ENCODE data around the gene LRTM2. TPM values are rescaled to one million over a fixed set of nuclear protein-coding genes. Genes with fewer than 3 reads are reported as not detected.

Gene LRTM2
- total RNA-seq, 1 donor from 2014 or later = not detected

DNA sequence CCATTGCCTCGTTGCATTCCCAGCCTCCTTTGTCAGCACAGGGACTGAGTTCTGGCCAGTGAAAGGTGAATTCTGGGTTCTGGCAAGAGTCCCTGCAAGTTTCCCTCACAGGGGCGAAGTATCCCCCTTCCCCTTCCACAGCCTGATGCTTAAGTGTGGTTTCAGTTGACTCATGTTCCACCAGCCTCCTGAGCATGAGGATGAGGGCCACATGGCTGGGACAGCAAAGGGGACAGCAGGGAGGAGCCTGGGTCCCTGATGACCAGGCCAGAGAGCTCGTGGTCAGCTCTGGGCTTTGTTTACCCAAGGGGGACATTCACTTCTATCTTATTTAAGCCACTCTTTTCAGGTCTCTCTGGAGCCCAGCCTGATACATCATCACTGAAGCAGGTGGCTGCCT is 61.6 kb downstream of the LRTM2 start:
- peaks cover 44% of the 10 kb centered on the region for H3K27me3 Mint-ChIP-seq (ENCODE audit: unreplicated experiment)
- TF ChIP-seq, protein P1, sequence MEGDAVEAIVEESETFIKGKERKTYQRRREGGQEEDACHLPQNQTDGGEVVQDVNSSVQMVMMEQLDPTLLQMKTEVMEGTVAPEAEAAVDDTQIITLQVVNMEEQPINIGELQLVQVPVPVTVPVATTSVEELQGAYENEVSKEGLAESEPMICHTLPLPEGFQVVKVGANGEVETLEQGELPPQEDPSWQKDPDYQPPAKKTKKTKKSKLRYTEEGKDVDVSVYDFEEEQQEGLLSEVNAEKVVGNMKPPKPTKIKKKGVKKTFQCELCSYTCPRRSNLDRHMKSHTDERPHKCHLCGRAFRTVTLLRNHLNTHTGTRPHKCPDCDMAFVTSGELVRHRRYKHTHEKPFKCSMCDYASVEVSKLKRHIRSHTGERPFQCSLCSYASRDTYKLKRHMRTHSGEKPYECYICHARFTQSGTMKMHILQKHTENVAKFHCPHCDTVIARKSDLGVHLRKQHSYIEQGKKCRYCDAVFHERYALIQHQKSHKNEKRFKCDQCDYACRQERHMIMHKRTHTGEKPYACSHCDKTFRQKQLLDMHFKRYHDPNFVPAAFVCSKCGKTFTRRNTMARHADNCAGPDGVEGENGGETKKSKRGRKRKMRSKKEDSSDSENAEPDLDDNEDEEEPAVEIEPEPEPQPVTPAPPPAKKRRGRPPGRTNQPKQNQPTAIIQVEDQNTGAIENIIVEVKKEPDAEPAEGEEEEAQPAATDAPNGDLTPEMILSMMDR (IDR thresholded peaks at IDR 0.05) = no peak
- H3K4me1 Mint-ChIP-seq (ENCODE audit: unreplicated experiment) = no peaks in the 10 kb centered on the region
- H3K4me3 Mint-ChIP-seq (ENCODE audit: unreplicated experiment) = no peak overlapping the region
- H3K36me3 Mint-ChIP-seq (ENCODE audit: unreplicated experiment) = no peaks in the 10 kb centered on the region
- no peak overlapping the region for H3K27ac Mint-ChIP-seq (ENCODE audit: unreplicated experiment)
- H3K9me3 Mint-ChIP-seq (ENCODE audit: unreplicated experiment) = no peaks in the 10 kb centered on the region
- DNase-seq (ENCODE audit: extremely low spot score, unreplicated experiment) = peak; percentile 59

DNA sequence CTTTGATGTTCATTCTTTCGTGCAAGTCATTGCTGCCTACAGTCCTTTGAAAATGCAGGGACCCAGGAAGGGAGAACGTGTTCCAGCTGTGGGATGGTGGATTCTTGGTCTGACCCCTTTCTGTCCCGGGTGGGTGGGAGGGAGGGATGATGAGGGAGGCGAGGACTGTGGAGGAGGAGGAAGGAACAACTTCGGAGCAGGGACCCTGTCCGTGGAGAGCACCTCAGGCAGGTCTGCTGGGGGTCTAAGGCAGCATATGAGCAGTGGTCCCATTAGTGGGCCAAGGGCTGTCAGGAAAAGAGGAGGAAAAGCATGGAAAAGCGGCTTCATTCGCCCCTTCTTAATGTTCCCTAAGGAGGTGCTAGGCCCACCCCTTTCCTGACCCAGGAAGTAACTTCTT is 62.0 kb downstream of the LRTM2 start:
- no peaks in the 10 kb centered on the region for H3K36me3 Mint-ChIP-seq (ENCODE audit: unreplicated experiment)
- no peaks in the 10 kb centered on the region for H3K4me1 Mint-ChIP-seq (ENCODE audit: unreplicated experiment)
- H3K27me3 Mint-ChIP-seq (ENCODE audit: unreplicated experiment) = peaks cover 43% of the 10 kb centered on the region

DNA sequence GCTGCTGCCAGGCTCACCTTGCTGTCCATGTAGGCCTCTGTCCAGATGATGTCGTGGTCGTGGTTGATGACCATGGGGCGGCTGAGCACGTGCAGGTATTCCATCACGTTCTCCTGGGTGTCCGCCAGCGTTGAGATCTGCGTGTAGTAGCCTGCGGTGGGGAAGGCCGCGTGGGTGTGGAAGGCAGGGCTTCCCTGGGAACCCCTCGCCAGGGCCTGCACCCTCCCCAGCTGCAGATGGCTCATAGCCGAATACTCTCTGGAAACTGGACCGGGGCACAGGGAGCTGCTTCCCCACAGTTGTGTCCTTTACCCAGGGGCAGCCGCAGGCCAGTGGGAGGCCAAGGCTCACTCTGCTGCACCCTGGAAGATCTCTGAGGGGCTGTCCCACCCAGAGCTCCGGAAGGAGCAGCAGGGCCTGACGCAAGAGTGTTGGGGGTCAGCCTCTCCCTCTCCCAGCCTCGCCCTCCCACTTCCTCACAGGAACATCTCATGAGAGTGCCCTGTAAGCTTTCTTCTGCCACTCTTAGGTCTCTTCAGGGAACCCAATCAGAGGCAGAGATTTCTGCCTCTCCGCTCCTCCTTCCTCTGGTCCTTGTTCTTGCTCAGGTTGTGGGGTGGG is 62.6 kb downstream of the LRTM2 start:
- Mint-ChIP-seq H3K27me3 (ENCODE audit: unreplicated experiment) (peaks cover 43% of the 10 kb centered on the region), H3K9me3 (ENCODE audit: unreplicated experiment) (no peaks in the 10 kb centered on the region), H3K4me3 (ENCODE audit: unreplicated experiment) (no peak overlapping the region), H3K27ac (ENCODE audit: unreplicated experiment) (no peak overlapping the region), H3K4me1 (ENCODE audit: unreplicated experiment) (no peaks in the 10 kb centered on the region), H3K36me3 (ENCODE audit: unreplicated experiment) (no peaks in the 10 kb centered on the region)
- TF ChIP-seq, protein P1 (IDR thresholded peaks at IDR 0.05) = no peak
- DNase-seq (ENCODE audit: extremely low spot score, unreplicated experiment) = peak; percentile 82

More for the DNA sequence above, 62.0 kb downstream of the LRTM2 start:
- Mint-ChIP-seq H3K9me3 (ENCODE audit: unreplicated experiment) (no peaks in the 10 kb centered on the region), H3K27ac (ENCODE audit: unreplicated experiment) (no peak overlapping the region), H3K4me3 (ENCODE audit: unreplicated experiment) (no peak overlapping the region)
- TF ChIP-seq, protein P1 (IDR thresholded peaks at IDR 0.05) = no peak
- peak; percentile 48 for DNase-seq (ENCODE audit: extremely low spot score, unreplicated experiment)

DNA sequence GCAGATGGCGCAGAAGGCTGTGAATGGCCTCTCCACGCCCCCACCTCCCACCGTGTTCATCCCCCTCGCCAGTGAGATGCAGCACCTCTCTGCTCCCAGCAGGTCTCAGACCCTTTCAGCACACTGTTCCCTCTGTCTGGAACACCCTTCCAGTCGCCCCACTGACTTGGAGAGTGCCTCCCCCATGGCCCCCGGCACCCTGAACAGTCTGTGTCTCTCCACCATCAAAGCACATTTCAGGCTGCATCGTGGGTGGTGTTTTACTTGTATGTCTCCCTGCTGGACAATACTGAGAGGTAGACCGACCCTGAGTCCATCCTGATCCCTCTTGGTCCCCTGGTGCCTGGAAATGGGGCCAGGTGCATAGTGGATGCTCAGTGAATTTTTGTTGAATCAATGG is 63.1 kb downstream of the LRTM2 start:
- Mint-ChIP-seq H3K27ac (ENCODE audit: unreplicated experiment) (no peak overlapping the region), H3K4me1 (ENCODE audit: unreplicated experiment) (no peaks in the 10 kb centered on the region)
- TF ChIP-seq, protein P1 (IDR thresholded peaks at IDR 0.05) = no peak

DNA sequence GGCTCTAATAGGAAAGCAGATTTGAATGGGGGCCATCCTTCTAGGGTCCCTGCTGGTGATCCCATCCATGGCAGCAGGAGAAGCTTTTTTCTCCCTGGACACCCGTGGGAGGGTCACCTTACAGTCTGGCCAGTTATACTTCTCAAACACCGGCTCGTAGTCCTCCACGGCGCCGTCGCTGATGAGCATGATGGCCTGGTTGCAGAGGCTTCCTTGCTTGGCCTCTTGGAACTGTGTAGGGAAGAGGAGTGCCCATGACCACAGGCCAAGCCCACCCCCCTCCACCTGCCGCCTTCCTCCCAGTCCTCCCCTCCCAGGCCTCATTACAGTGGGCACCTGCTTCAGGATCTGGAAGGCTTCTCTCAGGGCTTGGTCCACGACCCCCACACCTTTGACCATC is 64.3 kb downstream of the LRTM2 start:
- Mint-ChIP-seq H3K27me3 (ENCODE audit: unreplicated experiment) (peaks cover 54% of the 10 kb centered on the region), H3K4me1 (ENCODE audit: unreplicated experiment) (no peaks in the 10 kb centered on the region), H3K4me3 (ENCODE audit: unreplicated experiment) (no peak overlapping the region), H3K9me3 (ENCODE audit: unreplicated experiment) (peaks cover 5% of the 10 kb centered on the region), H3K36me3 (ENCODE audit: unreplicated experiment) (no peaks in the 10 kb centered on the region), H3K27ac (ENCODE audit: unreplicated experiment) (no peak overlapping the region)
- peak; percentile 82 for DNase-seq (ENCODE audit: extremely low spot score, unreplicated experiment)
- TF ChIP-seq, protein P1 (IDR thresholded peaks at IDR 0.05) = no peak

More for the DNA sequence above, 63.1 kb downstream of the LRTM2 start:
- Mint-ChIP-seq H3K36me3 (ENCODE audit: unreplicated experiment) (no peaks in the 10 kb centered on the region), H3K27me3 (ENCODE audit: unreplicated experiment) (peaks cover 46% of the 10 kb centered on the region), H3K9me3 (ENCODE audit: unreplicated experiment) (peaks cover 2% of the 10 kb centered on the region), H3K4me3 (ENCODE audit: unreplicated experiment) (no peak overlapping the region)
- peak; percentile 63 for DNase-seq (ENCODE audit: extremely low spot score, unreplicated experiment)
